ENCODE measurements around the gene PCNX1.

The PCNX1 gene

GRCh38 chr14:71050227-71050823, 143.1 kb downstream of the PCNX1 start (continued):
- TF ChIP-seq INSM2 (tag by site-specific recombination; IDR thresholded peaks at IDR 0.05) (no peak), ZNF837 (tag by site-specific recombination; IDR thresholded peaks at IDR 0.05) (no peak), ZSCAN23 (tag by site-specific recombination; IDR thresholded peaks at IDR 0.05) (no peak), ZNF404 (tag by site-specific recombination; IDR thresholded peaks at IDR 0.05) (no peak), ZNF654 (tag by site-specific recombination; IDR thresholded peaks at IDR 0.05; ENCODE audit: low read depth) (no peak), HOXD13 (CRISPR knock-in tag; IDR thresholded peaks at IDR 0.05; ENCODE audit: borderline replicate concordance) (no peak), ZBTB20 (tag by site-specific recombination; IDR thresholded peaks at IDR 0.05) (no peak), ZNF645 (tag by site-specific recombination; IDR thresholded peaks at IDR 0.05) (no peak), GLI4 (tag by site-specific recombination; IDR thresholded peaks at IDR 0.05) (no peak)
- TF ChIP-seq, protein P1, sequence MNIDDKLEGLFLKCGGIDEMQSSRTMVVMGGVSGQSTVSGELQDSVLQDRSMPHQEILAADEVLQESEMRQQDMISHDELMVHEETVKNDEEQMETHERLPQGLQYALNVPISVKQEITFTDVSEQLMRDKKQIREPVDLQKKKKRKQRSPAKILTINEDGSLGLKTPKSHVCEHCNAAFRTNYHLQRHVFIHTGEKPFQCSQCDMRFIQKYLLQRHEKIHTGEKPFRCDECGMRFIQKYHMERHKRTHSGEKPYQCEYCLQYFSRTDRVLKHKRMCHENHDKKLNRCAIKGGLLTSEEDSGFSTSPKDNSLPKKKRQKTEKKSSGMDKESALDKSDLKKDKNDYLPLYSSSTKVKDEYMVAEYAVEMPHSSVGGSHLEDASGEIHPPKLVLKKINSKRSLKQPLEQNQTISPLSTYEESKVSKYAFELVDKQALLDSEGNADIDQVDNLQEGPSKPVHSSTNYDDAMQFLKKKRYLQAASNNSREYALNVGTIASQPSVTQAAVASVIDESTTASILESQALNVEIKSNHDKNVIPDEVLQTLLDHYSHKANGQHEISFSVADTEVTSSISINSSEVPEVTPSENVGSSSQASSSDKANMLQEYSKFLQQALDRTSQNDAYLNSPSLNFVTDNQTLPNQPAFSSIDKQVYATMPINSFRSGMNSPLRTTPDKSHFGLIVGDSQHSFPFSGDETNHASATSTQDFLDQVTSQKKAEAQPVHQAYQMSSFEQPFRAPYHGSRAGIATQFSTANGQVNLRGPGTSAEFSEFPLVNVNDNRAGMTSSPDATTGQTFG (tag by site-specific recombination; IDR thresholded peaks at IDR 0.05; ENCODE audit: borderline replicate concordance) = no peak

- H3K4me3 ChIP-seq (ENCODE audit: low read depth, low read length) = no peak overlapping the region
- H3K27ac ChIP-seq (ENCODE audit: extremely low read depth, low read depth, low read length) = no peak overlapping the region
- H3K9me3 ChIP-seq (ENCODE audit: control insufficient read depth, insufficient read depth, low read depth, low read length) = no peaks in the 10 kb centered on the region
- H3K36me3 ChIP-seq (ENCODE audit: control insufficient read depth in 2 of 2, insufficient read depth in 1 of 2, low read length in 2 of 2) = peaks cover 28 to 62% of the 10 kb centered on the region in 2 experiments
- POLR2A ChIA-PET = no interaction called here
- CTCF ChIA-PET = interaction anchor here (0.5 kb wide), 1 partner anchor 9 kb away, joined by 3 read pairs; no protein-coding TSS in a partner anchor
- H3K4me1 ChIP-seq (ENCODE audit: control insufficient read depth, insufficient read depth, low read length) = no peaks in the 10 kb centered on the region
- TF ChIP-seq ZNF350 (tag by site-specific recombination; IDR thresholded peaks at IDR 0.05) (no peak), ZNF114 (tag by site-specific recombination; IDR thresholded peaks at IDR 0.05) (no peak), ZBTB10 (tag by site-specific recombination; IDR thresholded peaks at IDR 0.05) (no peak), KLF17 (tag by site-specific recombination; IDR thresholded peaks at IDR 0.05) (no peak)
These were observed 147.4 kb downstream of the PCNX1 start for GRCh38 chr14:71054706-71055105.

- Histone ChIP-seq H3K4me1 (ENCODE audit: control insufficient read depth, insufficient read depth, low read length) (no peaks in the 10 kb centered on the region), H3K27ac (ENCODE audit: extremely low read depth, low read depth, low read length) (no peak overlapping the region), H3K9me3 (ENCODE audit: control insufficient read depth, insufficient read depth, low read depth, low read length) (no peaks in the 10 kb centered on the region), H3K4me3 (ENCODE audit: low read depth, low read length) (no peak overlapping the region), H3K36me3 (ENCODE audit: control insufficient read depth in 2 of 2, insufficient read depth in 1 of 2, low read length in 2 of 2) (peaks cover 28 to 76% of the 10 kb centered on the region in 2 experiments)
- ChIA-PET CTCF (no interaction called here), POLR2A (no interaction called here)
- TF ChIP-seq YY2 (tag by site-specific recombination; IDR thresholded peaks at IDR 0.05) (no peak), ZNF76 (tag by site-specific recombination; IDR thresholded peaks at IDR 0.05; ENCODE audit: borderline replicate concordance, low read depth) (no peak), ZNF785 (tag by site-specific recombination; IDR thresholded peaks at IDR 0.05) (no peak), ZNF18 (tag by site-specific recombination; IDR thresholded peaks at IDR 0.05) (no peak), ZNF423 (tag by site-specific recombination; IDR thresholded peaks at IDR 0.05) (no peak), OSR2 (tag by site-specific recombination; IDR thresholded peaks at IDR 0.05) (no peak), ZNF707 (tag by site-specific recombination; IDR thresholded peaks at IDR 0.05) (no peak)
- TF ChIP-seq, protein P2, sequence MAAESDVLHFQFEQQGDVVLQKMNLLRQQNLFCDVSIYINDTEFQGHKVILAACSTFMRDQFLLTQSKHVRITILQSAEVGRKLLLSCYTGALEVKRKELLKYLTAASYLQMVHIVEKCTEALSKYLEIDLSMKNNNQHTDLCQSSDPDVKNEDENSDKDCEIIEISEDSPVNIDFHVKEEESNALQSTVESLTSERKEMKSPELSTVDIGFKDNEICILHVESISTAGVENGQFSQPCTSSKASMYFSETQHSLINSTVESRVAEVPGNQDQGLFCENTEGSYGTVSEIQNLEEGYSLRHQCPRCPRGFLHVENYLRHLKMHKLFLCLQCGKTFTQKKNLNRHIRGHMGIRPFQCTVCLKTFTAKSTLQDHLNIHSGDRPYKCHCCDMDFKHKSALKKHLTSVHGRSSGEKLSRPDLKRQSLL (tag by site-specific recombination; IDR thresholded peaks at IDR 0.05) = no peak
These were observed 148.9 kb downstream of the PCNX1 start for GRCh38 chr14:71056168-71056567.

All from HEK293 (cell line).